ENCODE measurements around the gene CDH23. TPM values are rescaled to one million over a fixed set of nuclear protein-coding genes. Genes with fewer than 3 reads are reported as not detected.

Gene CDH23
- total and polyA plus RNA-seq, 2 of the 8 experiments (the other 6 are each of a cell fraction or from before 2014, with no cell fraction given) = 1.9 to 4.9 TPM

GRCh38 chr10:71629131-71629530 lies 232.4 kb downstream of the CDH23 start:
- ChIA-PET CTCF (ENCODE audit: partially characterized antibody) (interaction anchor here (1.5 to 16.1 kb wide), 4 partner anchors 15 to 79 kb away, joined by 4 to 169 read pairs (median 6); no protein-coding TSS in a partner anchor), POLR2A (ENCODE audit: partially characterized antibody) (no interaction called here)
- Histone ChIP-seq H3K9me3 (ENCODE audit: insufficient read depth in 2 of 2, low read depth in 1 of 2, low read length in 1 of 2) (no peaks in the 10 kb centered on the region), H2BK120ac (replicated peaks; ENCODE audit: low read depth, low read length) (no peak overlapping the region), H2BK15ac (ENCODE audit: low read length) (peak overlapping the region; percentile 83; the same call in 1 of the 2 replicates), H3K27me3 (replicated peaks in 1 of 4; ENCODE audit: control insufficient read depth in 3 of 4, extremely low read depth in 1 of 4, insufficient read depth in 3 of 4, low read length in 3 of 4) (peaks cover 4 to 12% (median 9%) of the 10 kb centered on the region in 4 experiments; a peak in 5 of 7 replicates), H2AFZ (ENCODE audit: low read length) (no peak overlapping the region), H3K4ac (replicated peaks; ENCODE audit: insufficient read length, low read depth, low read length) (no peak overlapping the region), H3K4me3 (ENCODE audit: extremely low read depth in 1 of 4, insufficient read depth in 2 of 4, low read depth in 3 of 4, low read length in 4 of 4) (no peak overlapping the region), H4K8ac (ENCODE audit: extremely low read depth, insufficient read depth, low read length) (no peak overlapping the region), H4K20me1 (replicated peaks in 1 of 2; ENCODE audit: control insufficient read depth in 1 of 2, insufficient read depth in 2 of 2, low read length in 2 of 2) (no peaks in the 10 kb centered on the region), H2AK5ac (ENCODE audit: low read depth, low read length) (no peak overlapping the region), H3K36me3 (ENCODE audit: control insufficient read depth in 2 of 4, insufficient read depth in 4 of 4, low read length in 3 of 4) (no peaks in the 10 kb centered on the region), H3K23me2 (ENCODE audit: low read depth, low read length) (no peaks in the 10 kb centered on the region), H3K18ac (ENCODE audit: extremely low read depth, low read length) (peak overlapping the region; percentile 40; the same call in 1 of the 2 replicates), H3K79me2 (ENCODE audit: control insufficient read depth in 1 of 2, insufficient read depth in 2 of 2, low read length in 2 of 2) (no peaks in the 10 kb centered on the region), H2BK5ac (ENCODE audit: low read depth, low read length) (0 out of 2 replicates have a peak overlapping the region, but pooled peaks have one; percentile 24), H3K14ac (ENCODE audit: insufficient read length) (no peak overlapping the region), H3K9ac (replicated peaks in 1 of 4; ENCODE audit: extremely low read depth in 1 of 4, low read depth in 3 of 4, low read length in 3 of 4) (no peak overlapping the region), H3K79me1 (ENCODE audit: low read depth, low read length) (no peaks in the 10 kb centered on the region), H4K5ac (ENCODE audit: insufficient read length, low read depth, low read length) (no peak overlapping the region), H3K27ac (ENCODE audit: low read depth, low read length) (no peak overlapping the region), H2BK12ac (ENCODE audit: low read depth, low read length) (0 out of 2 replicates have a peak overlapping the region, but pooled peaks have one; percentile 77), H2BK20ac (ENCODE audit: low read length) (no peak overlapping the region), H3K4me1 (replicated peaks in 1 of 4; ENCODE audit: control insufficient read depth in 3 of 4, insufficient read depth in 4 of 4, low read length in 3 of 4) (peaks cover 12 to 44% (median 26%) of the 10 kb centered on the region in 4 experiments), H4K91ac (replicated peaks; ENCODE audit: insufficient read length, low read length) (peak overlapping the region; percentile 20), H3K56ac (replicated peaks; ENCODE audit: insufficient read length, low read depth, low read length) (no peak overlapping the region), H3K4me2 (ENCODE audit: insufficient read depth in 1 of 2, low read depth in 2 of 2, low read length in 2 of 2) (no peak overlapping the region), H3K23ac (ENCODE audit: insufficient read length) (no peak overlapping the region)
- TF ChIP-seq RAD21 (IDR thresholded peaks at IDR 0.05 in 1 of 2, conservative IDR thresholded peaks at IDR 0.05 in 1 of 2; ENCODE audit: low read depth in 2 of 2, low read length in 2 of 2) (no peak), KDM1A (IDR thresholded peaks at IDR 0.05; ENCODE audit: borderline replicate concordance, low read length) (no peak), E2F6 (IDR thresholded peaks at IDR 0.05) (no peak), TAF7 (optimal IDR thresholded peaks at IDR 0.05; ENCODE audit: borderline replicate concordance, low read depth, low read length) (no peak), JUND (IDR thresholded peaks at IDR 0.05; ENCODE audit: low read length) (no peak), GABPA (IDR thresholded peaks at IDR 0.05; ENCODE audit: borderline replicate concordance, insufficient read depth, low read length) (no peak), RBBP5 (IDR thresholded peaks at IDR 0.05; ENCODE audit: borderline replicate concordance, low read depth, low read length) (no peak), RNF2 (IDR thresholded peaks at IDR 0.05; ENCODE audit: borderline replicate concordance, low read depth, low read length, missing control alignments, poor library complexity, severe bottlenecking) (no peak), POU5F1 (IDR thresholded peaks at IDR 0.05; ENCODE audit: low read depth, low read length) (no peak), TBP (IDR thresholded peaks at IDR 0.05; ENCODE audit: low read depth, low read length) (no peak), TAF1 (IDR thresholded peaks at IDR 0.05; ENCODE audit: low read depth, low read length) (no peak), CREB1 (IDR thresholded peaks at IDR 0.05) (no peak)
- DNase-seq (ENCODE audit: low read depth in 1 of 2, low spot score in 2 of 2) (no peak), FAIRE-seq (no peak)
- 65% methylated on average over 4 of the region's 4 CpGs; no CpG with 5 or more reads in 1 of the 2 experiments for WGBS, 2 experiments (ENCODE audit: extremely low coverage in 1 of 2, insufficient coverage in 1 of 2, insufficient read length in 1 of 2, insufficient replicate concordance in 2 of 2, low coverage in 1 of 2, low lambda C conversion rate in 2 of 2, missing lambda C conversion rate in 1 of 2)
